HepG2 (cell line): ENCODE data around the gene COG5. TPM values are rescaled to one million over a fixed set of nuclear protein-coding genes. Genes with fewer than 3 reads are reported as not detected.
A peak's percentile ranks its signal among the peaks of the same experiment; 100 is the strongest.

ENCODE experiments used
- ATAC-seq: fragments of 200-7000 bp; cut with Tn5 transposase; 3 replicates; pipeline ENCODE4 v1.9.1; 2020; ENCODE audit warnings: mild to moderate bottlenecking, moderate library complexity
- BruUV-seq: library from RNA; stranded (reverse); fragments of 400-500 nt; replicated peaks from 2 replicates; lab custom pipeline; 2021; lab: Mats Ljungman, UMichigan
- CTCF ChIA-PET: fragments of 300-600 bp; formaldehyde crosslinking; extraction: SDS; loops from one replicate; lab custom pipeline; 2021; ENCODE audit warnings: low total read pairs, inconsistent platforms, low intra/inter-chr PET ratio; lab: Yijun Ruan, JAX
- POLR2A ChIA-PET: fragments of 350-600 bp; sonication (Branson Sonifier 250); formaldehyde crosslinking; loops from one replicate; lab custom pipeline; 2020; ENCODE audit warnings: antibody characterized with exemption, inconsistent platforms; lab: Yijun Ruan, JAX
- DNase-seq: peaks from one replicate; pipeline ENCODE4 v3.0.0-alpha.2; 2015; ENCODE audit warnings: low spot score
- FAIRE-seq: peaks from 3 replicates; lab custom pipeline; 2011; peaks lifted over from hg19 to GRCh38; lab: Jason Lieb, UNC
- H2AFZ ChIP-seq: one replicate; pipeline ENCODE4 v1.6.1; 2011; ENCODE audit warnings: low read length, inconsistent platforms
- H3K27ac ChIP-seq: fragments of 300-600 bp; 3 replicates; pipeline ENCODE4 v1.8.0; 2011; ENCODE audit warnings: mixed run types, mild to moderate bottlenecking, mixed read lengths, low read length, inconsistent platforms; ENCODE audit not compliant: insufficient read depth; ENCODE audit errors: extremely low read length
- H3K27me3 ChIP-seq, 2 experiments: fragments of 200-600 bp in 1 of 2; 2 replicates in 1 of 2; 3 replicates in 1 of 2; pipeline versions ENCODE4 v1.6.0 to v1.8.0; 2011; ENCODE audit warnings: low read length in 2 of 2, mild to moderate bottlenecking in 2 of 2, moderate library complexity in 2 of 2, inconsistent platforms in 1 of 2; ENCODE audit not compliant: insufficient read depth in 2 of 2, control insufficient read depth in 1 of 2
- H3K36me3 ChIP-seq, 2 experiments: fragments of 200-600 bp in 1 of 2; replicated peaks in 1 of 2; 2 replicates in 1 of 2; 3 replicates in 1 of 2; pipeline versions ENCODE4 v1.5.1 to v1.8.0; 2011; ENCODE audit warnings: low read length in 2 of 2, inconsistent platforms in 1 of 2; ENCODE audit not compliant: insufficient read depth in 2 of 2, control insufficient read depth in 1 of 2
- H3K4me1 ChIP-seq: 2 replicates; pipeline ENCODE4 v1.5.1; 2012; ENCODE audit warnings: low read length, inconsistent platforms; ENCODE audit not compliant: insufficient read depth
- H3K4me2 ChIP-seq: 2 replicates; pipeline ENCODE4 v1.6.0; 2011; ENCODE audit warnings: low read depth, low read length, inconsistent platforms
- H3K4me3 ChIP-seq, 3 experiments: fragments of 200-600 bp in 1 of 3; sonication (generic), shearing (Covaris generic) in 1 of 3; replicated peaks in 1 of 3; 2 replicates each; pipeline ENCODE4 v1.5.1; 2011 to 2016; ENCODE audit warnings: low read length in 3 of 3, inconsistent platforms in 2 of 3, low read depth in 2 of 3, mild to moderate bottlenecking in 2 of 3, control low read depth in 1 of 3, mixed read lengths in 1 of 3; ENCODE audit not compliant: insufficient read depth in 1 of 3
- H3K79me2 ChIP-seq: one replicate; pipeline ENCODE4 v1.6.1; 2011; ENCODE audit warnings: low read length, inconsistent platforms; ENCODE audit not compliant: insufficient read depth
- H3K9ac ChIP-seq: 2 replicates; pipeline ENCODE4 v1.6.0; 2011; ENCODE audit warnings: mild to moderate bottlenecking, low read depth, low read length, inconsistent platforms; ENCODE audit not compliant: insufficient read depth
- H3K9me3 ChIP-seq: 2 replicates; pipeline ENCODE4 v1.5.1; 2012; ENCODE audit warnings: mild to moderate bottlenecking, low read length
- H4K20me1 ChIP-seq: 2 replicates; pipeline ENCODE4 v1.6.0; 2011; ENCODE audit warnings: inconsistent platforms, mild to moderate bottlenecking, low read length, moderate library complexity; ENCODE audit not compliant: insufficient read depth
- CREB1 ChIP-seq, 2 experiments: fragments of 450-650 bp in 1 of 2; IDR thresholded peaks; 2 replicates each; pipeline ENCODE4 v1.6.1; 2016 to 2017; ENCODE audit warnings: control low read depth in 1 of 2, mild to moderate bottlenecking in 1 of 2, missing compliant biosample characterization in 1 of 2, missing genetic modification characterization in 1 of 2
- FOSL2 ChIP-seq: sonication (generic); formaldehyde crosslinking; IDR thresholded peaks from 2 replicates; pipeline ENCODE4 v1.4.0; 2020; ENCODE audit warnings: missing genetic modification reagents
- ZMAT3 ChIP-seq: sonication (generic); formaldehyde crosslinking; conservative IDR thresholded peaks from 2 replicates; pipeline ENCODE4 v1.7.0; 2021; ENCODE audit warnings: missing genetic modification reagents
- ZNF3 ChIP-seq: IDR thresholded peaks from 2 replicates; pipeline ENCODE4 v1.7.0; 2017; ENCODE audit warnings: inconsistent platforms
- WGBS: methylation state at CpG from one replicate; pipeline ENCODE4 v1.1.6; 2017; ENCODE audit warnings: low lambda C conversion rate; 5-methylcytosine and 5-hydroxymethylcytosine counted together
- in situ Hi-C: cut with HindIII; loops from 2 replicates; pipeline ENCODE4 v1.10.0; 2017; ENCODE audit warnings: low pct_unique_long_range_greater_than_20kb; ENCODE audit not compliant: extremely low pct_ligation_motif_present
- intact Hi-C: fragments of 100-400 bp; cut with micrococcal nuclease; formaldehyde crosslinking; loops from one replicate; pipeline ENCODE4 v1.10.0; 2022; ENCODE audit not compliant: unreplicated experiment
- polyA plus RNA-seq, 8 experiments: library from polyadenylated mRNA; depleted of rRNA in 3 of 8; stranded (reverse) in 7 of 8; unstranded in 1 of 8; fragments of >200 nt; fragmentation: Illumina TruSeq in 4 of 8; extraction: Trizol in 4 of 8; gene quantifications; 2 replicates each; pipeline versions ENCODE4 v1.2.1 to v1.2.3, GENCODE V29; 2011 to 2016; ENCODE audit warnings: low read depth in 4 of 8, missing spikeins in 1 of 8, mixed read lengths in 1 of 8; ENCODE audit not compliant: insufficient read depth in 1 of 8
- total RNA-seq, 5 experiments: library from RNA; depleted of rRNA; stranded (reverse); fragments of >200 nt; fragmentation: Illumina TruSeq; extraction: Trizol; gene quantifications; 2 replicates each; pipeline ENCODE4 v1.2.3, GENCODE V29; 2016; ENCODE audit warnings: low read depth in 1 of 5
- TF ChIP-seq, protein P1 (sequence below): sonication (generic); formaldehyde crosslinking; IDR thresholded peaks from 2 replicates; pipeline ENCODE4 v1.4.0; 2020; ENCODE audit warnings: missing genetic modification reagents
- TF ChIP-seq, protein P2 (sequence below): sonication (generic); formaldehyde crosslinking; IDR thresholded peaks from 2 replicates; pipeline ENCODE4 v1.4.0; 2020; ENCODE audit warnings: missing genetic modification reagents
- TF ChIP-seq, protein P3 (sequence below): sonication (generic); formaldehyde crosslinking; IDR thresholded peaks from 2 replicates; pipeline ENCODE4 v1.8.0; 2023; ENCODE audit warnings: mild to moderate bottlenecking, missing genetic modification reagents
- TF ChIP-seq, protein P4 (sequence below): fragments of 450-650 bp; IDR thresholded peaks from 2 replicates; pipeline ENCODE4 v1.6.1; 2016
- TF ChIP-seq, protein P5 (sequence below): sonication (generic); formaldehyde crosslinking; conservative IDR thresholded peaks from 2 replicates; pipeline ENCODE4 v1.4.0; 2020; ENCODE audit warnings: missing genetic modification reagents
- TF ChIP-seq, protein P6 (sequence below): IDR thresholded peaks from 2 replicates; pipeline ENCODE4 v1.6.1; 2016; ENCODE audit warnings: missing compliant biosample characterization, missing genetic modification reagents, borderline replicate concordance

The COG5 gene
- total and polyA plus RNA-seq, 2 of the 13 experiments (the other 11 are each of a cell fraction or from before 2014, with no cell fraction given), result 20.4 to 31.3 TPM

DNA sequence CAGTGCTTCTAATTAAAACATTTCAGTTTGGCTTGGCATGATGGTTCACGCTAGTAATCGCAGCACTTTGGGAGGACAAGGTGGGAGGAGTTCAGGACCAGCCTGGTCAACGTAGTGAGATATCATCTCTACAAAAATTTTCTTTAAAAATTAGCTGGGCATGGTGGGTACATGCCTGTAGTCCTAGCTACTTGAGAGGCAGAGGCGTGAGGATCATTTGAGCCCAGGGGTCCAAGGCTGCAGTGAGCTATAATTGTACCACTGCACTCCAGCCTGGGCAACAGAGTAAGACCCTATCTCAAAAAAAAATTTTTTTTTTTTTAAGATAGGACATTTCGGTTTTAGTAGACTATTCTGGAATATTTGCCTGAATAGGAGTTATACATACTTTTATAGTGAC, 382.5 kb downstream of the COG5 start (continued):
- TF ChIP-seq, protein P1, sequence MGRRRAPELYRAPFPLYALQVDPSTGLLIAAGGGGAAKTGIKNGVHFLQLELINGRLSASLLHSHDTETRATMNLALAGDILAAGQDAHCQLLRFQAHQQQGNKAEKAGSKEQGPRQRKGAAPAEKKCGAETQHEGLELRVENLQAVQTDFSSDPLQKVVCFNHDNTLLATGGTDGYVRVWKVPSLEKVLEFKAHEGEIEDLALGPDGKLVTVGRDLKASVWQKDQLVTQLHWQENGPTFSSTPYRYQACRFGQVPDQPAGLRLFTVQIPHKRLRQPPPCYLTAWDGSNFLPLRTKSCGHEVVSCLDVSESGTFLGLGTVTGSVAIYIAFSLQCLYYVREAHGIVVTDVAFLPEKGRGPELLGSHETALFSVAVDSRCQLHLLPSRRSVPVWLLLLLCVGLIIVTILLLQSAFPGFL (CRISPR knock-in tag), result no peak
- TF ChIP-seq, protein P2, sequence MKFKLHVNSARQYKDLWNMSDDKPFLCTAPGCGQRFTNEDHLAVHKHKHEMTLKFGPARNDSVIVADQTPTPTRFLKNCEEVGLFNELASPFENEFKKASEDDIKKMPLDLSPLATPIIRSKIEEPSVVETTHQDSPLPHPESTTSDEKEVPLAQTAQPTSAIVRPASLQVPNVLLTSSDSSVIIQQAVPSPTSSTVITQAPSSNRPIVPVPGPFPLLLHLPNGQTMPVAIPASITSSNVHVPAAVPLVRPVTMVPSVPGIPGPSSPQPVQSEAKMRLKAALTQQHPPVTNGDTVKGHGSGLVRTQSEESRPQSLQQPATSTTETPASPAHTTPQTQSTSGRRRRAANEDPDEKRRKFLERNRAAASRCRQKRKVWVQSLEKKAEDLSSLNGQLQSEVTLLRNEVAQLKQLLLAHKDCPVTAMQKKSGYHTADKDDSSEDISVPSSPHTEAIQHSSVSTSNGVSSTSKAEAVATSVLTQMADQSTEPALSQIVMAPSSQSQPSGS (CRISPR knock-in tag), result no peak
- no peak for TF ChIP-seq ZNF3 (CRISPR knock-in tag)
- TF ChIP-seq, protein P3, sequence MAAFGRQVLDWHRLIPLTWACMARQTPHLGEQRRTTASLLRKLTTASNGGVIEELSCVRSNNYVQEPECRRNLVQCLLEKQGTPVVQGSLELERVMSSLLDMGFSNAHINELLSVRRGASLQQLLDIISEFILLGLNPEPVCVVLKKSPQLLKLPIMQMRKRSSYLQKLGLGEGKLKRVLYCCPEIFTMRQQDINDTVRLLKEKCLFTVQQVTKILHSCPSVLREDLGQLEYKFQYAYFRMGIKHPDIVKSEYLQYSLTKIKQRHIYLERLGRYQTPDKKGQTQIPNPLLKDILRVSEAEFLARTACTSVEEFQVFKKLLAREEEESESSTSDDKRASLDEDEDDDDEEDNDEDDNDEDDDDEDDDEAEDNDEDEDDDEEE (CRISPR knock-in tag), result no peak
- TF ChIP-seq, protein P4, sequence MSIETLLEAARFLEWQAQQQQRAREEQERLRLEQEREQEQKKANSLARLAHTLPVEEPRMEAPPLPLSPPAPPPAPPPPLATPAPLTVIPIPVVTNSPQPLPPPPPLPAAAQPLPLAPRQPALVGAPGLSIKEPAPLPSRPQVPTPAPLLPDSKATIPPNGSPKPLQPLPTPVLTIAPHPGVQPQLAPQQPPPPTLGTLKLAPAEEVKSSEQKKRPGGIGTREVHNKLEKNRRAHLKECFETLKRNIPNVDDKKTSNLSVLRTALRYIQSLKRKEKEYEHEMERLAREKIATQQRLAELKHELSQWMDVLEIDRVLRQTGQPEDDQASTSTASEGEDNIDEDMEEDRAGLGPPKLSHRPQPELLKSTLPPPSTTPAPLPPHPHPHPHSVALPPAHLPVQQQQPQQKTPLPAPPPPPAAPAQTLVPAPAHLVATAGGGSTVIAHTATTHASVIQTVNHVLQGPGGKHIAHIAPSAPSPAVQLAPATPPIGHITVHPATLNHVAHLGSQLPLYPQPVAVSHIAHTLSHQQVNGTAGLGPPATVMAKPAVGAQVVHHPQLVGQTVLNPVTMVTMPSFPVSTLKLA, result no peak
- TF ChIP-seq, all 625 proteins: peak for 0

DNA sequence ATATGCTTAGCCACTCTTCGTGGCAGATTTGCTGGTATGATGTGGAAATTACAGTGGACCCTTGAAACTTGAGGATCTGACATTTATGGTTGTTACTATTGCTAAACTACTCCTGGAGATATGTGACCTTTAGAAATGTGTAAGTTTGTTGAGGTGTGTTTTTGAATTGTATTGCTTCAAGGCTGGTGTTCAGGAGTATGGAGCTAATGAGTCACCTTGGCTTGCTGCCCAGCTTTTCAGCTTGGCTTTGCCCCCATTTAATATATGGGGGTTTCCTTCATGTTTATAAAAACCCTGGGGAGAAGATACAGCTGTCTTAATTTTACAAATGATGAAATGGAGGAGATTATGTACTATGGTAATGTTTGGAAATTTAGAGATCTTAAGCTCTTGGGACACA, 383.3 kb downstream of the COG5 start:
- intact Hi-C loops, result no loop called here
- peaks cover 27% of the 10 kb centered on the region for H4K20me1 ChIP-seq
- no peak for ATAC-seq
- peak; percentile 22 for DNase-seq
- 83% methylated on average over 1 of the region's 1 CpG for WGBS
- no TSS peak for BruUV-seq
- H3K27ac ChIP-seq, result no peak overlapping the region
- no peak overlapping the region for H3K9ac ChIP-seq
- H3K4me3 ChIP-seq, result no peak overlapping the region
- peaks cover 14% of the 10 kb centered on the region for H3K4me1 ChIP-seq
- no peak for TF ChIP-seq ZMAT3 (CRISPR knock-in tag)
- TF ChIP-seq, protein P5, sequence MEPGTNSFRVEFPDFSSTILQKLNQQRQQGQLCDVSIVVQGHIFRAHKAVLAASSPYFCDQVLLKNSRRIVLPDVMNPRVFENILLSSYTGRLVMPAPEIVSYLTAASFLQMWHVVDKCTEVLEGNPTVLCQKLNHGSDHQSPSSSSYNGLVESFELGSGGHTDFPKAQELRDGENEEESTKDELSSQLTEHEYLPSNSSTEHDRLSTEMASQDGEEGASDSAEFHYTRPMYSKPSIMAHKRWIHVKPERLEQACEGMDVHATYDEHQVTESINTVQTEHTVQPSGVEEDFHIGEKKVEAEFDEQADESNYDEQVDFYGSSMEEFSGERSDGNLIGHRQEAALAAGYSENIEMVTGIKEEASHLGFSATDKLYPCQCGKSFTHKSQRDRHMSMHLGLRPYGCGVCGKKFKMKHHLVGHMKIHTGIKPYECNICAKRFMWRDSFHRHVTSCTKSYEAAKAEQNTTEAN (CRISPR knock-in tag), result no peak
- TF ChIP-seq, protein P6, sequence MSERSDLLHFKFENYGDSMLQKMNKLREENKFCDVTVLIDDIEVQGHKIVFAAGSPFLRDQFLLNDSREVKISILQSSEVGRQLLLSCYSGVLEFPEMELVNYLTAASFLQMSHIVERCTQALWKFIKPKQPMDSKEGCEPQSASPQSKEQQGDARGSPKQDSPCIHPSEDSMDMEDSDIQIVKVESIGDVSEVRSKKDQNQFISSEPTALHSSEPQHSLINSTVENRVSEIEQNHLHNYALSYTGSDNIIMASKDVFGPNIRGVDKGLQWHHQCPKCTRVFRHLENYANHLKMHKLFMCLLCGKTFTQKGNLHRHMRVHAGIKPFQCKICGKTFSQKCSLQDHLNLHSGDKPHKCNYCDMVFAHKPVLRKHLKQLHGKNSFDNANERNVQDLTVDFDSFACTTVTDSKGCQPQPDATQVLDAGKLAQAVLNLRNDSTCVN (CRISPR knock-in tag), result no peak
- TF ChIP-seq CREB1 (IDR thresholded peaks at IDR 0.05), result no peak
- no peak for TF ChIP-seq CREB1 (CRISPR knock-in tag; IDR thresholded peaks at IDR 0.05)
- peak; percentile 58 for TF ChIP-seq FOSL2 (CRISPR knock-in tag)
- no peak overlapping the region for H2AFZ ChIP-seq
- in situ Hi-C loops, result no loop called here
- no peak overlapping the region for H3K4me2 ChIP-seq
- no peaks in the 10 kb centered on the region for H3K27me3 ChIP-seq
- POLR2A ChIA-PET, result interaction anchor here (3.9 kb wide), 1 partner anchor 12 kb away, joined by 24 read pairs; the partner anchor contains the start of gene HBP1
- peaks cover 37% of the 10 kb centered on the region for H3K79me2 ChIP-seq
- CTCF ChIA-PET, result no interaction called here
- H3K36me3 ChIP-seq, result peaks cover 9 to 45% of the 10 kb centered on the region in 2 experiments
- H3K9me3 ChIP-seq, result no peaks in the 10 kb centered on the region
- FAIRE-seq, result no peak
